Keratinocyte (primary cell): ENCODE results near the gene OR10K1.

Experiments
- CTCF ChIP-seq, 3 experiments: IDR thresholded peaks in 1 of 3; conservative IDR thresholded peaks in 1 of 3; optimal IDR thresholded peaks in 1 of 3; 2 replicates in 2 of 3; 3 replicates in 1 of 3; pipeline versions ENCODE3 to v1.5.1; 2011; ENCODE audit warnings: low read length in 3 of 3, mild to moderate bottlenecking in 3 of 3, moderate library complexity in 2 of 3, control low read depth in 1 of 3, inconsistent platforms in 1 of 3; ENCODE audit not compliant: insufficient read depth in 2 of 3; ENCODE audit errors: extremely low read depth in 1 of 3
- EZH2 ChIP-seq: IDR thresholded peaks from one replicate; pipeline ENCODE4 v1.6.1; 2012; ENCODE audit warnings: inconsistent platforms, mild to moderate bottlenecking, low read length, moderate library complexity

GRCh38 chr1:158458263-158458662 lies 3.4 kb upstream of the OR10K1 start:
- no peak for TF ChIP-seq CTCF (optimal IDR thresholded peaks at IDR 0.05 in 1 of 3, IDR thresholded peaks at IDR 0.05 in 1 of 3, conservative IDR thresholded peaks at IDR 0.05 in 1 of 3; ENCODE audit: extremely low read depth in 1 of 3, insufficient read depth in 2 of 3, low read length in 3 of 3)
- no peak for TF ChIP-seq EZH2
